GM12892 (cell line): Measurements from ENCODE around the gene TMEM107.

Source experiments
- POLR2A ChIP-seq: IDR thresholded peaks from 2 replicates; pipeline ENCODE4 v1.6.1; 2011; ENCODE audit warnings: low read depth, low read length, control low read depth
- POLR2AphosphoS5 ChIP-seq: IDR thresholded peaks from 2 replicates; pipeline ENCODE4 v1.6.1; 2011; ENCODE audit warnings: low read depth, low read length, control low read depth
- TAF1 ChIP-seq: IDR thresholded peaks from 2 replicates; pipeline ENCODE4 v1.6.1; 2011; ENCODE audit warnings: low read depth, mild to moderate bottlenecking, control low read depth, low read length, borderline replicate concordance

- no peak for TF ChIP-seq POLR2A
- TF ChIP-seq POLR2AphosphoS5: no peak
- TF ChIP-seq TAF1: no peak
Measured at GRCh38 chr17:8147141-8147804, 28.9 kb downstream of the TMEM107 start.
